Activated naive CD4-positive, alpha-beta T cell treated with Interleukin-2 at 50 U/mL for 16 hours (primary cell): Measurements from ENCODE around the gene ETS1.
A peak's percentile ranks its signal among the peaks of the same experiment; 100 is the strongest.

Experiments used
- DNase-seq: peaks from one replicate; pipeline ENCODE4 v3.0.0-alpha.2; 2020

The ETS1 gene

DNA sequence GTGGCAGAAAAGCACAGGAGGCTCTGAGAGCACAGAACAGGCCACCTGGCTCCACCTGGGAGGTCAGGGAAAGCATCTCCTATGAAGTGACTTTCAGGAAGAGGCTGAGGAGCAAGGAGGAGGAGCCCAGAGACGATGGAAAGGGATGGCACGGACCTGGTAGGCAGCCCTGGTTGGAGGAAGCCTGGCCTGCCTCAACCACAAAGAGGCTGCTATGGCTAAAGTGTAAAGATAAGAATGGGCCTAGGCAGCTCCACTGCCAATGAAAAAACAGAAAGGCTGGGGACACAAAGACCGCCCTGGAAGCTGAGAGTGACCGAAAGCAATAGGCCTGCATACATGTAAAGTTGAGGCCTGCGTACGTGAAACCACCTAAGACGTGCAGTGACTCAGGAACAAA, 31.2 kb upstream of the ETS1 start:
- no peak for DNase-seq

DNA sequence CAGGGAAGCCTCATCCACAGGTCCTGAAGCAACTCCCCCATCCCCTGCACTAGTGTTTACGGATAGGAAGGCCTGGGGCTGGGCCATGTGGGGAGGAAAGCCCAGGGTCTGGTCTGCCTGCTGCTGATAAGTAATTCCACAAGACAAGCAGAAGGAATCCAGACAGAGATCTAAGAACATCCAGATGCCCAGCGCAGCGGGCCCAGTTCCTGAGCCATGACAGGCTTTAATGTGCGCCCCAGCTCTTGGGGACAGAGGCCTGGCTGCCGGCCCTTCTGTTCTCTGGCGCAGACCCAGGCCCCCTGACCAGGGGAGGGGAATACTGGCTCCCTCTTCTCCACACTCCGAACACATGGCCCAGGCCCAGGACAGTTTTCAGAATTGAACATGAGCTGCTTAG, 28.8 kb upstream of the ETS1 start:
- DNase-seq, result no peak

DNA sequence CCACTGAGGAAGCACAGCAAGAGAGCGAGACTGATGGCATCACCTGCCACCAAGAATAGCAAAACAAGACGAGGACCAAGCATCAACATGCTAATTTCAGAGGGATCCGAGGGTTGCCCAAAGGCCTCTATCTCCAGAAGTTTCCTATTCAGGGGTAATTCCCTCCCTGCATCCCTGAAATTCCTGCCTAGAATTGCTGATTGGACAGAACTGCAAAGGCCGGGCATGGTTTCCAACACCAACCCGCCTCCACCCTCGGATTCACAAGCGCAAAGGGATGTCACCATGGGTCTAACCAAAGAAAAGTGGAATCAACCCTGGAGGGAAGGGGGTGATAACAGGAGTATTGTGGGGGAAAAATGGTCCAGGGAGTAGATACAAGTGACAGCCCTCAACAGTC, 28.3 kb upstream of the ETS1 start:
- DNase-seq, result no peak

DNA sequence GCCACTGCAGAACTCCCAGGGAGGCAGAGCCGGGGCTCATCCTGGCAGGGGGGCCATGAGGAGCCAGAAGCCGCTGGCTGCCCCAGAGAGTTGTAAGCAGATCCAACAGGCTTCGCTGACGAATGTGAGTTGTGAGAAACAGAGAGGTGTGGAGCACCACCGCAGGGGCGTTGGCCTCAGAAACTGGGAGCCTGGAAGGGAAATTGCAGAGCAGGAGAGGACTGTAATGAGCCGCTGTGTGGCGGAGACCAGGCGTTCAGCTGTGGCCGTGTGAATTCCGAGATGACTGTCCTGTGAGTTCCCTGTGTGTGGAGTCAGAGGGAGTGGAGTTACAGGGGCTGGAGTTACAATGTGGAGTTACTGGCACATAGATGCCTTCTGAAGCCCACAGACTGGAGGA, 27.7 kb upstream of the ETS1 start:
- no peak for DNase-seq

DNA sequence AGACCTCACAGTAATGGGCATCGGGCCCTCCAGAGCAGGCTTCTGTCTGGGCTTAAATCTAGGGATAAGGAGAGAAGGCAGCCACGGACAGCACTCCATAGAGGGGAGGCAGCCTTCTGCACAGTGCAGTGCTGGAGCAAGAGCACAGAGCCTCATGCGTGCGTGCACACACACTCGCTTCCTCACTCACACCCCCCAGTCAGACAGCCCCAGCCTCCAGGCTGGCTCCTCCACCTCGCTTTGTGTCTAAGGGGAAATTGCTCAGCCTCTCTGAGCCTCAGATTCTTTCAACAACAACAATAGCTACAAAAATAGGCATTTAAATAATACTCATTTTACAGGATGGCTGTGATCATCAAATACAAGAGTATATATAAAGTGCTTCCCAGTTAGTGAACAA, 26.7 kb upstream of the ETS1 start:
- DNase-seq, result no peak

DNA sequence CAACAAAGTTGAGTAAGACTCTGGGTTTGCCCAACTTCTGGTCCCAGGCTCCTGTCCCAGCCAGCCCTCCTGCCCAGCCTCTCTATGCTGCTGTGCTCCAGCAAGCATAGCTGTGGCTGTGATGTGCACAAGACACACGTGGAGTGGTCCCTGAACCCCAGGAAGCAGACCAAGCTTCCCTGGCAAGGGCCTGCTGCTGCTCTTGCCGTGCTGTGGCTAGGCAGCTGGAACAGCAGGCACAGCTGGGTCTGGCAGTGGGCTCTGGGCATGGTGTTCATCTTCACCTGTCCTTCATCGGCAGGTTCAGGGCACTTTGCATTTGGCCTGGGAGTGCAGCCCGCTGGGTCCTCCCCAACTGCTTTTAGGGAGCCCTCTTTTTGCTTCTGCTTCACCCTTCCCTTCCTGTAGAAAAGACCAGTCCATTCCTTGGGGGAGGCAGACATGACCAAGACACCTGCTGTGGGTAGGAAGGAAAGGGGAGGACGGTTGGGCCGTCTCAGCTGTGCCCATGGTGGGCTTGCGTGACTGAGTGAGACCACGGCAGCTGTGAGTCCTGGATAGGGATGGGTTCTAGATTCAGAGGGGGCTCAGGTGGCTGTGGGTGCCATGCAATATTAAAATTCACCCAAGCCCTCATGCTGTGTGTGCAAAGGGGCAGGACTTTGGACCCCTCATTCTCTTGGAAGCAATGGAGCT, 26.1 kb upstream of the ETS1 start:
- DNase-seq, result no peak

DNA sequence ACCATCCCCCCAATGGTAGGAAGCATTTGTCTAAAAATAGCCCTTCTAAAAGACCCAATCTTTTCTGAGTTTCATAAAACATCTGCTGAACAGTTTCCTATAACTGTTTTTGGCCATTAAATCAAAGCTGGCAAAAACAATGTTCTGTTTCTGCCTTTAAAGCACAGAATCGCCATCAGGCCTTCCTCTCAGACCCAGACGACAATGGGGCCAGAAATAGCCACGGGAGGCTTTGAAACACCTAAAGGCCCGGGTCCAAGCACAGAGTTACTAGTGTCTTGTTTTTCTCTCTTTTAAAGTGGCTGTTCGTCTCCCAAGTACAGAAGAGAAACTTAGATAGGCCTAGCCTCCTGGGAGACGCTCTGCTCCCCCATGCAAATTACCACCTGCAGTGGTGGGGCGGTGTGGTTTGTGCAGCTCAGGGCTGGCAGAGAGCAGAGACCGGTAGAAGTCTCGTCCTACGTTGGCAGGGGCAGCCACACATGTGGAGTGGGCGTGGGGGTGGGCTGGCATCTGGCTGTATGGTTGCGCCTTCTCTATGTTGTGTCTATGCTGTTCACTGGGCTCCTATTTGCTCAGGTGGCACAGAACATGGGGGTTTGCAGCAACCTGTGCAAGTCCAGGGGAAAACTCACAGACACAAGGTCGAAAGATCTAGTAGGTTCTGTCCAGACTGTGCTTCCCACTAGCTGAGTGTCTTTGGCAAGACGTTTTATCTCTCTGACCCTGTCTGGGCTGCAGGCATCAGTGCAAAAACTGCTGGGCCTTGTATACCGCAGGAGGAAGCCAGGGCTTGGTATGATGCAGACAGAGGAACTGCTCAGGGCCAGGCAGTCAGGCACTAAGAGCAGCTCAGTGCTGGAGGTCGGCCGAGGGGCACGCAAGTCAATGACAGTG, 23.6 kb upstream of the ETS1 start:
- peak; percentile 51 for DNase-seq

DNA sequence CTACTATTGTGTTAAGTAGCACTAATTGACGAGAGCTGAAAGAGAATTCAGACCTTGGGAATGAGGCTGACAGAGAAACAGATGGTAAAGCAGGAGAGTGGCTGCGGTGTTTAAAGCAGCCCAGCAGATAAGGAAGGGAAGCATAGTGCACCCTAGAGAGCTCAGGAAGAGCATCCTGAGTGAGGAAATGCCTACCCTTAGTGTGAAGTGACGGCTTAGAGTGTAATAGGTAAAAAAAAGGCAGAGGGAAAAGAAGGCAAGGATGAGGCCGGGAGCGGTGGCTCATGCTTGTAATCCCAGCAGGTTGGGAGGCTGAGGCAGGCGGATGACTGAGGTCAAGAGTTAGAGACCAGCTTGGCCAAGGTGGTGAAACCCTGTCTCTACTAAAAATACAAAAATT, 22.4 kb upstream of the ETS1 start:
- no peak for DNase-seq

DNA sequence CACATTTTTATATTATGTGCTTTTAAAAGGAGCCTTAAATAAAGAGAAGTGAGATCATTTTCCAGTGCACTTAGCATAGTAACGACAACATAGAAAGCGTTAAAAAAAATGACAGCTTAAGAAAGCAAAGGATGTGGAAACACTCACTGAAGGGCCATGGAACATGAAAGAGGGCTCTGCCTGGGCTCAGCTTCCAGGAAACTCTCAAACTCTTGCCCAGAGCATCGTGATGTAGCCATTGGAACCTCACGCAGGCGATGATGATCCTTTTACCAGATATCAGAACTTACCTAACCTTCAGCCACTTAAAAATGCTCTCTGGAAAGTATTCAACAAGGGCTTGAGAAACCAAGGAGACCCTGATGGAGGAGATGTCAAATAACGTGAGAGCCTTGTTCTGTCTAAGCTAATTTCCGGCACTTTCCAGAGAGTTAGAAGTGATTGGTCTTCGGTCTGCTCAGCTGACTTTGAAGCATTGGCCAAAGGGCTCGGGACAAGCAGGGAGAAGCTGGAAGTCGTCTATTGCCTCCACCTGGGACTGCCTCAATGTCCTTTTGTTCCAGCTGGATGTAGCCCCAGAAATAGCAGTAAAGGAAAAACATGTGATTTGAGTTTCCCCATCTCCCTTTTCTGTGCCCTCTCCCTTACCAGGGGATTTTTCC, 21.5 kb upstream of the ETS1 start:
- no peak for DNase-seq

DNA sequence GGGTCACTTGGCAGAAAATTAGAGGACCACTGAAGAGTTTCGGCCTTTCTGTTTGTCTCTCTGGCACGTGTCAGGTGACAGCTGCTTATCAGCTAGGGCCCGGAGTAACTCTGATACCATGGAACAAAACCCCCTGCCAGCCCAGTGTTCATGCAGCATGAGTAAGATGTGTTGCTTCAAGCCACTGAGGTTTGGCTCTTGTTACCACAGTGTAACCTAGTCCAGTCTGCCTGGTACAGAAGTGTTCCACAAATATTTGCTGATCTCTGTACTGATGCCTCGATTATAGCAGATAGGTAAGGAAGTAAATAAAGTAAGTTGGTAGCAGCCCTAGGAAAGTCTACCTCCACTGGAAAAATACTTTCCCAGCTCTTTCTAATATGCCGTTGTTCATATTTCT, 20.5 kb upstream of the ETS1 start:
- DNase-seq, result no peak

DNA sequence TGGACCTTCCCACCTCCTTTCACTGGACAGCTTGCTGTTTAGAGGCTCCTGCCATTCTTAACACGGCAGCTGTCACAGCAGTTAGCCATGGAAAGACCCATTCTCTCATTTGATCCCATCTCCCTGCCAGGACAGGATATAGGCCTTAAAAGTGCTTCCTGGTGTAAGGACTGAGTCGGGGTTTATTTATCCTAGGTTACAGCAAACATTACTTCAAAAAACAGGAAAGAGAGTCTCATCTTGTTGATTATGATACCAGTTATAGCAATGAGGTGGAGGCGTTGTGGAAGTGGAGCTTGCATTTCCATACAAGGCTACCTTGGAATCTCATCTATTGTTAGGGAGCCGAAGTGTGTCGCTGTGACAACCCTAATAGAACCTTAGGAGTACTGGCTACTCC, 17.4 kb upstream of the ETS1 start:
- no peak for DNase-seq

DNA sequence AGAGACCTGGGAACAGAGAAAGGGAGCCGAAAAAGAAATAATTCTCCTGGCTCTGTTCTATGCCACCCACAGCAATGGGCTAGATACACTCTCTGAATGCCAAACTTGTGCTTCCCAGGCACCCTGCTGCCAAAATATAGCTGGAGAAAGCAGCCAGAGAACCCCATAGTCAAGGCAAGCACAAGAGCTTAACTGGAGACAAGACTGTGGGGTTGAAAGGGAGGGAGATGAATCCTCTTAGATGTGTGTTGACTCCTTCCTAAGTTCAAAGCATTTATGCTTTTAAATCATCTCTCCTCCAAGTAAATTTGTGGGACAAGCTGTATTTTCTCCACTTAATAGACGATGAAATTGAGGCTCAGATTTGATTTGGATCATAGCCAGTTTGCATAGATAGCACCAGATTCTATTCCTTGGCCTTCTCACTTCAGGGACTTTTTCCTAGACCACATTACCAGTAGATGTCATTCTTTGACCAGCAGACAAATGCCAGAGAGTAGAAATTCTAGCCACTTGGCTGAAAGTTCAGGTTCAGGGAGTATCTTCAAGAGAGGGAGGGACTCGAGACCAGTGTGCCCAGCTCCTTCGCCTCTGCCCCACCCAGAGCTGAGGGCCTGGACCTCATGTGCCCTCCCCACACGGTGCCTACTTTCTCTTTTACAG, 16.5 kb upstream of the ETS1 start:
- DNase-seq, result no peak

DNA sequence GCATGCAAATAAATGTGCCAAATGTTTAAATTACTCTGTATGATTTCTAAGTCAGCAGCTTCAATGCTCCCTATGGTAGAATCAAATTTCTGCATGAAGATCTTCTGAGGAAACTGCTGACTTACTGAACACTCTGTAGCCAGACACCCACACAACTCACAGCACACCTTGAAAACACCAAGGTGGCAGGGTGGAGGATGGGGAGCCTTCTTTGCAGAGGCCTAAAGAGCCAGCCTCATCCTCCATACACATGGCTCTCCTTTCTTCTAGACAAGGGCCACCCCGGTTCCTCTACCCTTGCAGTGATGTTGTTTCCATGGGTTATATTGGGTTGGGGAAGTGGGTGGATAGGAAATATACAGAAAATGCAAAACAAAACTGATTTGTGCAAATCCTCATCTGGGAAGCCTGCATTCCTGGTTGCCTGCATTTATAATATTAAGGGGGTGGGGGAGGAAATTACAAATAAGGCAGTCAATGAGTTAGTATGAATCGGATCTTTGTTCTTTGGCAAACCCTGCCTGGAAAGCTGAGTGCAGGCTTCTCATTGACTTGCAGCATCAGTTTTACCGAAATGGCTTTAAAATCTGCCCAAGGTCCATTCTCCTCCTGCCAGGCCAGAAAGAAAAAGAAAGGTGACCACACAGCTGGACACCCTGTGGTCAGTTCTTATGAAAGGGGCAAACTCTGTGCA, 15.8 kb upstream of the ETS1 start:
- DNase-seq, result no peak

DNA sequence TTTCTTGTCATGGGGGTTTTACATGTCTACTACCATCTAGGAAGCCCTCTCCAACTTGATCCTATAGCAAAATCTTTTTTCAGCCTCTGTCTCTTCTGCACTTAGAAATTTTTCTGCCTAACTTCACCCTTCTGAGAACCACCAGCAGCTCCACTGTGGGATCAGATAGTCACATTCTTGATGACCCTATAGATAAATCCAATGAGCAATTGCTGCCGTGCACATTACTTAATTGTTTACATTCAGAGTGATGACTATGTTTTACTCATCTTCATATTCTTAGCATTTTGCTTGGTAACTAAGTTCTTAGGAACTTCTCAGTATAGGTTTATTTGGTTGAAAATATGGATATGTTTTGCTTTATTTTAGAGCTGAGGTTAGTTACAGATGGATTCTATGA, 12.4 kb upstream of the ETS1 start:
- DNase-seq, result no peak

DNA sequence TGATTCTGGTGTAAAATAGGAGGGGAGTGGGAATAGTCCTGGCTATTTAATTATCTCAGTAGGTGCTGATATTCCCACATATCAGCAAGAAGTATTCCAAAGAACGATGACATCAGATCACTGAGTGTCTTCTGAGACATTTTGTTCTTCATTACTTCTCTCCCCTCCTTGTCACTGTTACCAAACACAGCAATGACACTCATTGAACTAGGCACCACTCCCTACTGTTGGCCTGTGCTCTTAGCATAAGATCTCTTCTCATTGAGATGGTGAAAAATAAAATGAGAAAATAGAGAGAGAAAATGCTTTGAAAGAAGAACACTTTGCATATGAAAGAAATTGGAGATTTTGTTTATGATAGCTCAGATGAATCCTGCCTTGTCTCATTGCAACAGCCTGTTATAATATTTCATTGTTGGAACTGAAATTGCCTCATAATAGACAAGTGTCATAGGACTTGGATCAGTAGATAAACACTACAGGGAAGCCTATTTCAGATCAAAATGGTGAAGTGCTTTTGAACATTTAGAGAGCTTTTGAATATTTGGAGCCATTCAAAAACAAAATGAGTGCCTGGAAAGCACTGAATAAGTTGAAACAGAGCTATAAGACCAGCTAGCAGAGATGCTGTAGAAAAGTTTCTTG, 11.3 kb upstream of the ETS1 start:
- DNase-seq, result no peak

DNA sequence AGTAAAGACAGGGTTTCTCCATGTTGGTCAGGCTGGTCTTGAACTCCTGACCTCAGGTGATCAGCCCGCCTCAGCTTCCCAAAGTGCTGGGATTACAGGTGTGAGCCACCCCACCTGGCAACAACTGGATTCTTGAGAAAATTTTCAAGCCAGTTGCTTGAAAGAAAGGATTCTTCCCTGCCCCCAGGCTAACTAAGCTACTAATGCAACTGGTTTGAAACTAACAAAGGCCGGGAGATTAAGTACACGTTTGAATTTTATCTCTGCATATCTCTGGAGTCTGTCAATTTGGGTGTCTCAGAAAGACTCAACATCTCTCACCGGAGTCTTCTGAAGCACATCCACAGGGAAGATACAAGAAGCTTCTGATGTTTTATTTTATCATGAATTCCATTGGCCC, 10.7 kb upstream of the ETS1 start:
- DNase-seq, result no peak

DNA sequence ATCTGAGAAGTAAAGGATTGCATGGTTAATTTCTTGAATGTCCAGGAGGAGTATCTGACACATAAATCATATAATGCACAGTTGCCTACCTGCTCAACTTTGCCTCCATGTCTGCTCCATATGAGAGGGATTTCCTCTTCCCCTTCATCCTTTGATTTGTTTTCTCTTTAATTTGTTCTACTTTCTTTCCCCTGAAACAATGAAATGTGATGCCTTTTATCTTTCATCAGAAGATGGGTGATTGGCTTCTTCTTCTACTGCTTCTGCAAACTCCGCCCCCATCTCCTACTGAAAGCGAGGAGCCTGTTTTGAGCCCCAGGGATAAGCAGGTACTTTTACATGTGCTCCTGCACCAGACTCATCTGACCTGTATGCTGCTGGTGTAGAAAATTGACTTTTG, 9.9 kb upstream of the ETS1 start:
- no peak for DNase-seq

DNA sequence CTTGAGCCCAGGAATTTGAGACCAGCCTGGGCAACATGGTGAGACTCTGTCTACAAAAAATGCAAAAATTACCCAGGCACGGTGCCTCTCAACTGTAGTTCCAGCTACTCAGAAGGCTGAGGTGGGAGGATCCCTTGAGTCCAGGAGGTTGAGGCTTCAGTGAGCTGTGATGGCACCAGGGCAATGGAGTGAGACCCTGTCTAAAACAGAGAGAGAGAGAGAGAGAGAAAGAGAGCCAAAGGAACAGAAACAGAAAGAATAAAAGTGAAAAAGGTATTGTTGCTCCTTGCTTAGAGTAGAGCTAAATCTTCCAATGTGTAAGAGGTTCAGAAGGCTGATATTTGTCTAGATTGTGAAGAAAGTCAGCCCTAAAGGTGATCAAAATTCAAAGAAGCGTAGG, 8.9 kb upstream of the ETS1 start:
- no peak for DNase-seq

DNA sequence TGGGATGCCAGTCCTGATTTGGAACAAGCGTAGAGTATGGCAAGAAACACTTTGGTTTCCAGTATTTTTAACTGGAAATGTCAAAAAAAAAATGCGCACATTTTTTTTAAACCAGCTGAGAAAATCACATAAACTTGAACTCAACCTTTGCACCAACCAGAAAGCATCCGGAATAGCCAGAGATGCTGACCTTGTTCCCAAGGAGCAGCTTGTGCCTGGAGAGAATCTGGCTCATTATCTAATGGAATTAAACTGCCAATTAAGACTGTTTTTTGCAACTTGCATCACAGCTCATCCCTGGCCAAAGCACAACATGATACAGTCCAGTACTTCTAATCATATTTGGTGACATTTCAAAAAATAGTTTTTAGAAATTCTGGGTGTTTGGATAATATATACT, 8.4 kb upstream of the ETS1 start:
- no peak for DNase-seq

DNA sequence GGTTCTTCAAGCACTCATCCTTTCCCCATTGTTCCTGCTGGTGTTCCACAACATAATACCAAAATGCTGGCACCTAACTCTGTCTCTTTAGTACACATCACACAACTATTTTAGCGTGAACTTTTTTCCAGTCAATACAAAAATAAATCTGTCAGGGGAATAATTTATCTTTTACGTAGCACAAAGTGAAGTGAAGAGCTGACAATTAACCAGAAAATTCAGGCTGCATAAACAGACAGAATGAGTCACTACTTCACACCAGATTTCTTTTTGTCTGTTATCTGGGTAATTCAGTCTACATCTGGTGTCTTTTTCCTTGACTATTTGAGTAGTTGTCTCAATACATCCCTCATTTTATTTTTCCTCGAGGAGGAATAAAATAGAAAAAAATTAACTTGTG, 7.9 kb upstream of the ETS1 start:
- no peak for DNase-seq

DNA sequence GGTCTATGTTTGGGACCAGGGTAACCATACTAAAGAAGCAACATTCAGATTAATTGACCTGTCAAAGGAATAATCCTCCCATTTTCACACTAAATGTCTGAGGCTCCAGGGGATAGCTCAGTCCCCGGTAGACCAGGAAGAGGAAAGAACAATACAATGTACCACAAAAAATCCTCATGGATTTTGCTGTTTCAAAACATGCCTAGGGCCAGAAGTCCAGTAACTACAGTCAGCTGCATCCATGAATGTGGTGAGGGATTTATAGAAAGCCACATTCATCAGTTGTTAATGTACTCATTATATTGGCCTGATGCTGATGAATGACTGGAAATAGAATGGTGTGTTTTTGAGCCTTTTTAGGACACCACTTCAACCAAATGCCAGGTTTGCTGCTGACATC, 6.9 kb upstream of the ETS1 start:
- DNase-seq, result no peak

DNA sequence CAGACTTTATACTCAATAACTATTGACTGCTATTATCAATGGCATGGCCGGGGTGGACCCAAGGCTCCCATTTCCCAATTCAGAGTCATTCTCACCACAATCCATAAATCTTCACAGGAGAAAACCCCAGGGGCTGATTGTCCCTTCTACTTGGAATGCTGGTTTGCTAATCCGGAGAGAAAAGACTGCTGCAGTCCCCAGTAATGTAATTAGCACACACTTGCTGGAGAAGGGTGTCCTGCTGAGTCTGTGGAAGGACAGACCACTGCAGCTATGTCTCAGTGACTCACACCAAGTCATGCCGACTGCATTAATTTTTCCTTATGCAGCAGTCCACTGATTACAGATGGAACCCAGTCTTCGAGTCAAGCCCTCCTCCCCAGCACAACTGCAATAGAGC, 5.9 kb upstream of the ETS1 start:
- DNase-seq, result no peak
